Stimulated activated CD4-positive, alpha-beta T cell treated with anti-CD3 and anti-CD28 coated beads, TNF-alpha, amount 100 ng/mL, for 24 hours (primary cell): ENCODE results near the gene MT1G.
A peak's percentile ranks its signal among the peaks of the same experiment; 100 is the strongest.
"Not testable (repeated sequence)": the region's sequence is repeated elsewhere in the genome, so short reads cannot be mapped to it uniquely, and the experiment has no call there.

Experiments
- DNase-seq, 3 experiments: peaks; one replicate each; pipeline ENCODE4 v3.0.0-alpha.2; 2020; ENCODE audit warnings: low read depth in 3 of 3

The MT1G gene

GRCh38 chr16:56665286-56666261, 2.3 kb downstream of the MT1G start:
- not testable (repeated sequence) for DNase-seq

- no peak for DNase-seq
These were observed 3.4 kb downstream of the MT1G start for GRCh38 chr16:56664506-56664905.

- peak in 1 of 3 experiments; percentile 41 for DNase-seq
These were observed 5.2 kb downstream of the MT1G start for GRCh38 chr16:56662357-56663354.

- no peak for DNase-seq
These were observed 9.5 kb downstream of the MT1G start for GRCh38 chr16:56658327-56658875.

- DNase-seq: peak; percentile 50 to 81 (median 52)
These were observed 10.1 kb downstream of the MT1G start, which contains the start of gene MT1F for GRCh38 chr16:56657555-56658326. Gene MT1F, plus strand, starts transcription at chr16:56657959. Its CDS starts 100 bp downstream, at chr16:56658059.

- no peak for DNase-seq
These were observed 14.6 kb downstream of the MT1G start for GRCh38 chr16:56653218-56653617.

- DNase-seq: no peak
These were observed 15.3 kb downstream of the MT1G start for GRCh38 chr16:56652600-56652999.

- DNase-seq: no peak
These were observed 16.3 kb downstream of the MT1G start, which contains the start of gene MT1B for GRCh38 chr16:56651586-56651985. Gene MT1B, plus strand, starts transcription at chr16:56651886. Its CDS starts 68 bp downstream, at chr16:56651954.

GRCh38 chr16:56649820-56650219, 18.0 kb downstream of the MT1G start:
- DNase-seq: no peak

GRCh38 chr16:56649271-56649670, 18.6 kb downstream of the MT1G start:
- no peak for DNase-seq

- DNase-seq: no peak
These were observed 20.0 kb downstream of the MT1G start for GRCh38 chr16:56647641-56648431.

- DNase-seq: no peak
These were observed 22.0 kb downstream of the MT1G start for GRCh38 chr16:56645838-56646237.

GRCh38 chr16:56645311-56645710, 22.6 kb downstream of the MT1G start:
- DNase-seq: no peak

GRCh38 chr16:56643833-56644232, 24.0 kb downstream of the MT1G start:
- DNase-seq: no peak

- DNase-seq: peak; percentile 51 to 77 (median 53)
These were observed 24.6 kb downstream of the MT1G start for GRCh38 chr16:56643080-56643778.

GRCh38 chr16:56641166-56641565, 26.7 kb downstream of the MT1G start:
- no peak for DNase-seq

- DNase-seq: no peak
These were observed 27.8 kb downstream of the MT1G start for GRCh38 chr16:56640076-56640475.

- no peak for DNase-seq
These were observed 28.8 kb downstream of the MT1G start for GRCh38 chr16:56639045-56639444.
